Peyer's patch (tissue), 4 donors: Measurements from ENCODE around the gene RBM20.

Source experiments
- POLR2A ChIP-seq, 2 donors: fragments of 450-650 bp; IDR thresholded peaks; one replicate each; pipeline ENCODE4 v1.5.1; 2017; ENCODE audit warnings: antibody characterized with exemption in 2 of 2, mild to moderate bottlenecking in 2 of 2, moderate library complexity in 2 of 2
- TF ChIP-seq, protein P1 (sequence below), 6 experiments: fragments of 450-650 bp in 4 of 6; fragments of 200-600 bp in 2 of 6; sonication (generic) in 1 of 6; IDR thresholded peaks; one replicate each; pipeline ENCODE4 v1.5.1; 2017 to 2019; ENCODE audit warnings: antibody characterized with exemption in 6 of 6, mild to moderate bottlenecking in 3 of 6, moderate library complexity in 1 of 6

DNA sequence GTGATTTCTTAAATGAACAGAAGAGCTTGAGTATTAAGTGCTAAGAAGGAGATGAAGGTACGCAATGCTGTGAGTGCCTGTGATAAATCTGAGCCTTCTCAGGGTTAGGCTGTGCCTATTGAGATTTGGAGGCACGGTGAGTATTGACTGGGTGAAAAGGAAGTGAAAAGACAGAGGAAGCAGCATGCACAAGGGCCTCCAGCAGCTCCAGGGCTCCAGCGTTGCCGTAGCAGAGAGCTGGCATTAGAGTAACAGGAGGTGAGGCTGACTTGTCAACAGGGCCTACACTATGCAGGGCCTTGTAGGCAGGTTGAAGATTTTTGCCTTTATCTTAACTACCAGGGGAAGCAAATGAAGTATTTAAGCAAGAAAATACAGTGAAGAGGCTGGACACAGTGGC lies 173.5 kb downstream of the RBM20 start:
- TF ChIP-seq, protein P1, sequence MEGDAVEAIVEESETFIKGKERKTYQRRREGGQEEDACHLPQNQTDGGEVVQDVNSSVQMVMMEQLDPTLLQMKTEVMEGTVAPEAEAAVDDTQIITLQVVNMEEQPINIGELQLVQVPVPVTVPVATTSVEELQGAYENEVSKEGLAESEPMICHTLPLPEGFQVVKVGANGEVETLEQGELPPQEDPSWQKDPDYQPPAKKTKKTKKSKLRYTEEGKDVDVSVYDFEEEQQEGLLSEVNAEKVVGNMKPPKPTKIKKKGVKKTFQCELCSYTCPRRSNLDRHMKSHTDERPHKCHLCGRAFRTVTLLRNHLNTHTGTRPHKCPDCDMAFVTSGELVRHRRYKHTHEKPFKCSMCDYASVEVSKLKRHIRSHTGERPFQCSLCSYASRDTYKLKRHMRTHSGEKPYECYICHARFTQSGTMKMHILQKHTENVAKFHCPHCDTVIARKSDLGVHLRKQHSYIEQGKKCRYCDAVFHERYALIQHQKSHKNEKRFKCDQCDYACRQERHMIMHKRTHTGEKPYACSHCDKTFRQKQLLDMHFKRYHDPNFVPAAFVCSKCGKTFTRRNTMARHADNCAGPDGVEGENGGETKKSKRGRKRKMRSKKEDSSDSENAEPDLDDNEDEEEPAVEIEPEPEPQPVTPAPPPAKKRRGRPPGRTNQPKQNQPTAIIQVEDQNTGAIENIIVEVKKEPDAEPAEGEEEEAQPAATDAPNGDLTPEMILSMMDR (IDR thresholded peaks at IDR 0.05), result no peak
- no peak for TF ChIP-seq POLR2A (IDR thresholded peaks at IDR 0.05)
